ENCODE results near the gene GGT7.

DNA sequence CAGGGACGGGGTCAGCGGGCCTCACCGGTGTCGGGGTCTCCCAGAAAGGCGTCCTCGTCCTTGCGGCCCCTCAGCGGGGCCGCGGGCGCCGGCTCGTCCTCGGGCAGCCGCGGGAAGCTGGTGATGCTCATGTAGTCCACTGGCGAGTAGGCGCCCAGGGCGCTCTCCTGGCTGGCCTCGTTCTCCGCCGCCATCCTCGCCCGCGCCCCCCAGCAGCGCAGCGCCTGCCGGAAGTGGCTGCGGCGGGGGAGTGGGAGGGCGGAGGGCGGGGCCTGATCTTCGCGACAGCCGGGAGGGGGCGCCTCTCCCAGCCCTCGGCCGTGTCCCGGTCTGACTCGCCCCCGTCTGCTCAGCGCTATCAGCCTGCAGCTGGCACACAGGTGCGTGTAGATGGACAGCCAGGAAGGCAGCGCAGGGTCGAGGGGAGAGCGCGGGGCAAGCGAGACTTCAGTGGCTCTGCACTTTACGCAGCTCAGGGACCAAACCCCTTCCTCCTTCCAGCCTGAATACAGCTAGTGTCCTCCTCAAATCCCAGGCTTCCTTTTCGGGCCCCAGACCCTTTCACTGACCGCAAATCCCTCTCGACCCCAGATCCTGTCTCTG is at the start of gene GGT7:
- TF ChIP-seq, protein P1, sequence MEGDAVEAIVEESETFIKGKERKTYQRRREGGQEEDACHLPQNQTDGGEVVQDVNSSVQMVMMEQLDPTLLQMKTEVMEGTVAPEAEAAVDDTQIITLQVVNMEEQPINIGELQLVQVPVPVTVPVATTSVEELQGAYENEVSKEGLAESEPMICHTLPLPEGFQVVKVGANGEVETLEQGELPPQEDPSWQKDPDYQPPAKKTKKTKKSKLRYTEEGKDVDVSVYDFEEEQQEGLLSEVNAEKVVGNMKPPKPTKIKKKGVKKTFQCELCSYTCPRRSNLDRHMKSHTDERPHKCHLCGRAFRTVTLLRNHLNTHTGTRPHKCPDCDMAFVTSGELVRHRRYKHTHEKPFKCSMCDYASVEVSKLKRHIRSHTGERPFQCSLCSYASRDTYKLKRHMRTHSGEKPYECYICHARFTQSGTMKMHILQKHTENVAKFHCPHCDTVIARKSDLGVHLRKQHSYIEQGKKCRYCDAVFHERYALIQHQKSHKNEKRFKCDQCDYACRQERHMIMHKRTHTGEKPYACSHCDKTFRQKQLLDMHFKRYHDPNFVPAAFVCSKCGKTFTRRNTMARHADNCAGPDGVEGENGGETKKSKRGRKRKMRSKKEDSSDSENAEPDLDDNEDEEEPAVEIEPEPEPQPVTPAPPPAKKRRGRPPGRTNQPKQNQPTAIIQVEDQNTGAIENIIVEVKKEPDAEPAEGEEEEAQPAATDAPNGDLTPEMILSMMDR (IDR thresholded peaks at IDR 0.05): peak; percentile 67 to 82 (median 70)
- TF ChIP-seq POLR2A (IDR thresholded peaks at IDR 0.05) (peak; percentile 36), EP300 (IDR thresholded peaks at IDR 0.05; ENCODE audit: low read depth) (no peak), POLR2AphosphoS5 (IDR thresholded peaks at IDR 0.05) (peak; percentile 59 to 68 (median 61))
